Coronary artery (tissue), 2 donors: ENCODE measurements around the gene TET1.
"Not testable (repeated sequence)": the region's sequence is repeated elsewhere in the genome, so short reads cannot be mapped to it uniquely, and the experiment has no call there.

ENCODE experiments used
- DNase-seq: peaks from one replicate; pipeline ENCODE4 v3.0.0-alpha.2; 2017; ENCODE audit warnings: low spot score
- H3K27ac ChIP-seq, 2 donors: fragments of 200-600 bp; sonication (generic); one replicate each; pipeline ENCODE4 v1.5.1; 2016 to 2019
- H3K4me3 ChIP-seq: fragments of 200-600 bp; sonication (generic); 2 replicates; pipeline ENCODE4 v1.5.1; 2016; ENCODE audit warnings: mild to moderate bottlenecking, moderate library complexity
- TF ChIP-seq, protein P1 (sequence below): fragments of 200-600 bp; sonication (generic); IDR thresholded peaks from one replicate; pipeline ENCODE4 v1.5.1; 2019; ENCODE audit warnings: antibody characterized with exemption

TET1 gene

DNA sequence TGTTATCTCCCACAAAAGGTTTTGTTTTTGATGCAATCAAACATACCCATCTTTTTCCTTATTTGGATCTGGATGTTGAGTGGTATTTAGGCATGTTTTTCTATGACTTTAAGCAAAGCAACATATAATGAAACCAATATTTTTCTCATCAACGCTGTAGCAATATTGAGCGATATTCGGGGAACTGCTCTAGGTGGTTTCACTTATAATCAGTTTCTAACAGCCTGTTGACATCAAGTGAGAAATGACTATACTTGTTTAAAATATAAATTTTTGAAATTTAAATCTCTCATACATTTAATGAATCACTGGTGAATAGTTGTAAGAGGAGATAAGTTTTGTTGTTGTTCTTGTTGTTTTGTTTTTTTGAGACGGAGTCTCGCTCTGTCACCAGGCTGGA, 108.1 kb downstream of the TET1 start:
- Histone ChIP-seq H3K4me3 (no peak overlapping the region), H3K27ac (no peak overlapping the region)
- no peak for DNase-seq
- TF ChIP-seq, protein P1, sequence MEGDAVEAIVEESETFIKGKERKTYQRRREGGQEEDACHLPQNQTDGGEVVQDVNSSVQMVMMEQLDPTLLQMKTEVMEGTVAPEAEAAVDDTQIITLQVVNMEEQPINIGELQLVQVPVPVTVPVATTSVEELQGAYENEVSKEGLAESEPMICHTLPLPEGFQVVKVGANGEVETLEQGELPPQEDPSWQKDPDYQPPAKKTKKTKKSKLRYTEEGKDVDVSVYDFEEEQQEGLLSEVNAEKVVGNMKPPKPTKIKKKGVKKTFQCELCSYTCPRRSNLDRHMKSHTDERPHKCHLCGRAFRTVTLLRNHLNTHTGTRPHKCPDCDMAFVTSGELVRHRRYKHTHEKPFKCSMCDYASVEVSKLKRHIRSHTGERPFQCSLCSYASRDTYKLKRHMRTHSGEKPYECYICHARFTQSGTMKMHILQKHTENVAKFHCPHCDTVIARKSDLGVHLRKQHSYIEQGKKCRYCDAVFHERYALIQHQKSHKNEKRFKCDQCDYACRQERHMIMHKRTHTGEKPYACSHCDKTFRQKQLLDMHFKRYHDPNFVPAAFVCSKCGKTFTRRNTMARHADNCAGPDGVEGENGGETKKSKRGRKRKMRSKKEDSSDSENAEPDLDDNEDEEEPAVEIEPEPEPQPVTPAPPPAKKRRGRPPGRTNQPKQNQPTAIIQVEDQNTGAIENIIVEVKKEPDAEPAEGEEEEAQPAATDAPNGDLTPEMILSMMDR: no peak

DNA sequence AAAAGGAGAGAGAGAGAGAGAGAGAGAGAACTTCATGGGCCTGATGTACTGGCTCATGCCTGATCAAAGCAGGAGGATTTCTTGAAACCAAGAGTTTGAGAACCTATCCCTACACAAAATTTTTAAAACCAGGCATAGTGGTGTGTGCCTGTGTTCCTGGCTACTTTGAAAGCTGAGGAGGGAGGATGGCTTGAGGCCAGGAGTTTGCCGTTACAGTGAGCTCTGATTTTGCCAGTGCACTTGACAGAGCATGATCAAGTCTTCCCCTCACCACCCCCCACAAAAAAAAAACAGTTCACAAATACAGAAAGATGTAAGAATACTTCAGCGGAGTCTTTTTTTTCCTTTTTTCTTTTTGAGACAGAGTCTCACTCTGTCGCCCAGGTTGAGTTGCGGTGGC, 108.8 kb downstream of the TET1 start:
- TF ChIP-seq, protein P1: no peak
- no peak overlapping the region for H3K27ac ChIP-seq

DNA sequence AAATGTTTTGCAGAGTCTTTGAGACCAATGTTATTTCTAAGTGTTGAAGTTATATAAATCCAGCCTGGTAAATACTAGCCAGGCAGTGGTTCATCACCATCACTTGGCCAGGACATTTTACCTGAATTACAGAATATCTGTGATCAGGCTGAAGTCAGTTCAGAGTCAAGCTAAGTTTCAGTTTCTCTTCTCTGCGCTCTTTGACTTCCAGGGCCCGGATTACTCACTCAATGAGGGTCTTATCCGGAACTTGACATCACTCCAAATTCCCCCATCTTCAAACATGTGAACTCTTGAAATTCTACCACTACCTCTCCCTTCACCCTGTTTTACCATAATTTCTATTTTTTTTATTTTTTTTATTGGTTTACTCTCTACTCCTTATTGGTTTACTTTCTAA, 124.3 kb downstream of the TET1 start:
- Histone ChIP-seq H3K27ac (no peak overlapping the region), H3K4me3 (no peak overlapping the region)
- TF ChIP-seq, protein P1: no peak
- no peak for DNase-seq

More for the DNA sequence above, 108.8 kb downstream of the TET1 start:
- DNase-seq: no peak
- H3K4me3 ChIP-seq: no peak overlapping the region

DNA sequence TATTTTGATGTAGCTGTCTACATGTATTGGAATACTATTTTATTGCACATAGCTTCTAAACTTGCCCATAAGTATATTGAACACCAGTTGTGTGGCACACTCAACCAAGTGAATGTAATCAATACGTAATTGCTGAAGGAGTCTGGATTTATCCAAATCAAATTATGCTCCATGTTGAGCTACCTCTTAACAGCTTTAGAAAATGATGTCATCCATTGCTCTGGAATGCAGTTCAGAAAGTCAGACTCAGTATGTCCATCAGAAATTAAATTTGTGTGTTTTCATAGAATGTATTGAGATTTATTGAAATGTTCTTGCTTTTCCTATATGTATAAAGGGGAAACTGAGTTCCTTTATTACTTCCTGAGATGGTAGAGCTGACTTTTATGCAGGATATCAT, 135.9 kb downstream of the TET1 start:
- no peak for DNase-seq
- H3K4me3 ChIP-seq: no peak overlapping the region
- TF ChIP-seq, protein P1: no peak
- no peak overlapping the region for H3K27ac ChIP-seq

DNA sequence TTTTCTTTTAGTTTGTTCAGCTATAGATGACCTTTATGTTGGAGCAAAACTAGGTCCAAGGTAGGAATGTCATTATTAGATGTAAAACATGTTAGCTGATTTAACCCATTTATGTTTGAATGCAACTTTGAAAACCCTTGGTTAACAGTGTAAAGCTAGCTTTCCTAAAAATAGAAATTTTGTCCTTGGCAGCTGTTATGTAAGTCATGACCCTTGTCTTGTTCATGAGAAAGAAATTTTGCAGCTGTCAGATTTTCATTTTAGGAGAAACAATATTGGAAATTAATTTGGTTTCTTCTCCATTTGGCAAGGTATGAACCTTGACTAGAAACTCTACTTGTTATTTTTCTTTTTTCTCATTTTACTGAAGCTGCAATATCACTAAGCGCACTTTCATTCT, 137.0 kb downstream of the TET1 start:
- no peak for DNase-seq
- Histone ChIP-seq H3K27ac (no peak overlapping the region), H3K4me3 (no peak overlapping the region)
- TF ChIP-seq, protein P1: no peak

DNA sequence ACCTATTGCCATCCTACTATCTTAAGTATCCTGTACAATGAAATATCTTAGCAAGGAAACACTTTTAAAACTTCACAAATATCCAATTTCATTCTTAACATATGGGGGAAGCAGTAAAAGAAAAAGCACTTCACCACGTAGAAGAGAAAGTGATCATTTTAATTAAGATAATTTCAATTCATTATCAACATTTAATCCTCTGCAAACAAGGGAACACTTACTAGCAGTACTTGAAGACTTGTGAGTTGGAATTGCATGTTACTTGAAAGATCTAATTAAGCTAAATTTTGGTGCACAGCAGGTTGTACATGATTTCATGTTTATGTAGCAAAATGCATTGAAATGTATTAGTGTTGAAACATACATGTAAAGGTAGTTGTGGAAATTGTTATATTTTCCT, 140.1 kb downstream of the TET1 start:
- Histone ChIP-seq H3K27ac (no peak overlapping the region), H3K4me3 (no peak overlapping the region)
- TF ChIP-seq, protein P1: no peak
- no peak for DNase-seq

DNA sequence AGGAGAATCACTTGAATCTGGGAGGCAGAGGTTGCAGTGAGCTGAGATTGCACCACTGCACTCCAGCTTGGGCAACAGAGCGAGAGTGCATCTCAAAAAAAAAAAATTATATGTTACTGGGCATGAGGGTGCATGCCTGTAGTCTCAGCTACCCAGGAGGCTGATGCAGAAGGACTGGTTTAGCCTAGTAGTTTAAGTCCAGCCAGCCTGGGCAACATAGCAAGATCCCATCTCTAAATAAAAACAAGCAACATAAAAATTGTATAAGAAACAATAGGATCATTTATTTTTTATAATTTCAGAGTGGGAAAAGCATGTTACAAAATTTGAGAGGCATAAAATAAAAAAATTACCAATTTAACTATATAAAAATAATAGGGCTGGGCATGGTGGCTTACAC, 145.4 kb downstream of the TET1 start:
- H3K4me3 ChIP-seq: no peak overlapping the region
- TF ChIP-seq, protein P1: no peak
- H3K27ac ChIP-seq: no peak overlapping the region
- DNase-seq: no peak

DNA sequence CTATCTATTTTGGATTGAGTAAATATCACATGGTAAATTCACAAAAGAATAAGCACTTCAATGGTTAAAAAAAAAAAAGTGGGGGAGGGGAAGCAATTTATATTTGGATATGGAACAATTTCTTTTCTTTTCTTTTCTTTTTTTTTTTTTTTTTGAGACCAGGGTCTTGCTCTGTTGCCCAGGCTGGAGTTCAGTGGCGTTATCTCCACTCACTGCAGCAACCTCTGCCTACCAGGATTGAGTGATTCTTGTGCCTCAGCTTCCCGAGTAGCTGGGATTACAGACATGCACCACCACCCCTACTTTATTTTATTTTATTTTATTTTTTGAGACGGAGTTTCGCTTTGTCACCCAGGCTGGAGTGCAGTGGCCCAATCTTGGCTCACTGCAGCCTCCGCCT, 148.8 kb downstream of the TET1 start:
- H3K4me3 ChIP-seq, DNase-seq, H3K27ac ChIP-seq: not testable (repeated sequence)

DNA sequence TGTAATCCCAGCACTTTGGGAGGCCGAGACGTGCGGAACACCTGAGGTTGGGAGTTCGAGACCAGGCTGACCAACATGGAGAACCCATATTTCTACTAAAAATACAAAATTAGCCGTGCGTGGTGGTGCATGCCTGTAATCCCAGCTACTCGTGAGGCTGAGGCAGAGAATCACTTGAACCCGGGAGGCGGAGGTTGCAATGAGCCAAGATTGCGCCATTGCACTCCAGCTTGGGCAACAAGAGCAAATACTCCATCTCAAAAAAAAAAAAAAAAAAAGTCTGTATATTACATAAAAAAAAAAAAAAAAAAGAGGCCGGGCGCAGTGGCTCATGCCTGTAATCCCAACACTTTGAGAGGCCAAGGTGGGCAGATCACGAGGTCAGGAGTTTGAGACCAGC, 152.9 kb downstream of the TET1 start:
- H3K27ac ChIP-seq, DNase-seq, H3K4me3 ChIP-seq: not testable (repeated sequence)
